HepG2 (cell line): ENCODE results near the gene SPRR2D. TPM values are rescaled to one million over a fixed set of nuclear protein-coding genes. Genes with fewer than 3 reads are reported as not detected.

Source experiments
- ATAC-seq: fragments of 200-7000 bp; cut with Tn5 transposase; 3 replicates; pipeline ENCODE4 v1.9.1; 2020; ENCODE audit warnings: mild to moderate bottlenecking, moderate library complexity
- Bru-seq: library from RNA; stranded (reverse); fragments of 400-500 nt; gene quantifications from one replicate; lab custom pipeline; 2021; lab: Mats Ljungman, UMichigan
- BruChase-seq, 2 experiments: library from RNA; stranded (reverse); fragments of 400-500 nt; gene quantifications; one replicate each; lab custom pipeline; 2021; lab: Mats Ljungman, UMichigan
- BruUV-seq: library from RNA; stranded (reverse); fragments of 400-500 nt; replicated peaks from 2 replicates; lab custom pipeline; 2021; lab: Mats Ljungman, UMichigan
- CTCF ChIA-PET: fragments of 300-600 bp; formaldehyde crosslinking; extraction: SDS; loops from one replicate; lab custom pipeline; 2021; ENCODE audit warnings: low total read pairs, inconsistent platforms, low intra/inter-chr PET ratio; lab: Yijun Ruan, JAX
- POLR2A ChIA-PET: fragments of 350-600 bp; sonication (Branson Sonifier 250); formaldehyde crosslinking; loops from one replicate; lab custom pipeline; 2020; ENCODE audit warnings: antibody characterized with exemption, inconsistent platforms; lab: Yijun Ruan, JAX
- DNase-seq: peaks from one replicate; pipeline ENCODE4 v3.0.0-alpha.2; 2015; ENCODE audit warnings: low spot score
- FAIRE-seq: peaks from 3 replicates; lab custom pipeline; 2011; peaks lifted over from hg19 to GRCh38; lab: Jason Lieb, UNC
- H2AFZ ChIP-seq: one replicate; pipeline ENCODE4 v1.6.1; 2011; ENCODE audit warnings: low read length, inconsistent platforms
- H3K27ac ChIP-seq: fragments of 300-600 bp; 3 replicates; pipeline ENCODE4 v1.8.0; 2011; ENCODE audit warnings: mixed run types, mild to moderate bottlenecking, mixed read lengths, low read length, inconsistent platforms; ENCODE audit not compliant: insufficient read depth; ENCODE audit errors: extremely low read length
- H3K27me3 ChIP-seq, 2 experiments: fragments of 200-600 bp in 1 of 2; 2 replicates in 1 of 2; 3 replicates in 1 of 2; pipeline versions ENCODE4 v1.6.0 to v1.8.0; 2011; ENCODE audit warnings: low read length in 2 of 2, mild to moderate bottlenecking in 2 of 2, moderate library complexity in 2 of 2, inconsistent platforms in 1 of 2; ENCODE audit not compliant: insufficient read depth in 2 of 2, control insufficient read depth in 1 of 2
- H3K36me3 ChIP-seq, 2 experiments: fragments of 200-600 bp in 1 of 2; replicated peaks in 1 of 2; 2 replicates in 1 of 2; 3 replicates in 1 of 2; pipeline versions ENCODE4 v1.5.1 to v1.8.0; 2011; ENCODE audit warnings: low read length in 2 of 2, inconsistent platforms in 1 of 2; ENCODE audit not compliant: insufficient read depth in 2 of 2, control insufficient read depth in 1 of 2
- H3K4me1 ChIP-seq: 2 replicates; pipeline ENCODE4 v1.5.1; 2012; ENCODE audit warnings: low read length, inconsistent platforms; ENCODE audit not compliant: insufficient read depth
- H3K4me2 ChIP-seq: 2 replicates; pipeline ENCODE4 v1.6.0; 2011; ENCODE audit warnings: low read depth, low read length, inconsistent platforms
- H3K4me3 ChIP-seq, 3 experiments: fragments of 200-600 bp in 1 of 3; sonication (generic), shearing (Covaris generic) in 1 of 3; replicated peaks in 1 of 3; 2 replicates each; pipeline ENCODE4 v1.5.1; 2011 to 2016; ENCODE audit warnings: low read length in 3 of 3, inconsistent platforms in 2 of 3, low read depth in 2 of 3, mild to moderate bottlenecking in 2 of 3, control low read depth in 1 of 3, mixed read lengths in 1 of 3; ENCODE audit not compliant: insufficient read depth in 1 of 3
- H3K79me2 ChIP-seq: one replicate; pipeline ENCODE4 v1.6.1; 2011; ENCODE audit warnings: low read length, inconsistent platforms; ENCODE audit not compliant: insufficient read depth
- H3K9ac ChIP-seq: 2 replicates; pipeline ENCODE4 v1.6.0; 2011; ENCODE audit warnings: mild to moderate bottlenecking, low read depth, low read length, inconsistent platforms; ENCODE audit not compliant: insufficient read depth
- H3K9me3 ChIP-seq: 2 replicates; pipeline ENCODE4 v1.5.1; 2012; ENCODE audit warnings: mild to moderate bottlenecking, low read length
- H4K20me1 ChIP-seq: 2 replicates; pipeline ENCODE4 v1.6.0; 2011; ENCODE audit warnings: inconsistent platforms, mild to moderate bottlenecking, low read length, moderate library complexity; ENCODE audit not compliant: insufficient read depth
- CHCHD3 ChIP-seq: sonication (generic); formaldehyde crosslinking; IDR thresholded peaks from 2 replicates; pipeline ENCODE4 v1.8.0; 2022; ENCODE audit warnings: mild to moderate bottlenecking, missing genetic modification reagents, moderate library complexity
- FOSL2 ChIP-seq: sonication (generic); formaldehyde crosslinking; IDR thresholded peaks from 2 replicates; pipeline ENCODE4 v1.4.0; 2020; ENCODE audit warnings: missing genetic modification reagents
- HDAC1 ChIP-seq: sonication (generic); formaldehyde crosslinking; IDR thresholded peaks from 2 replicates; pipeline ENCODE4 v1.5.1; 2020; ENCODE audit warnings: mild to moderate bottlenecking, missing genetic modification reagents
- HES4 ChIP-seq: sonication (generic); formaldehyde crosslinking; IDR thresholded peaks from 2 replicates; pipeline ENCODE4 v1.9.0; 2021; ENCODE audit warnings: mild to moderate bottlenecking, missing genetic modification reagents, borderline replicate concordance
- PHF20 ChIP-seq: sonication (generic); formaldehyde crosslinking; IDR thresholded peaks from 2 replicates; pipeline ENCODE4 v1.5.0; 2020; ENCODE audit warnings: mild to moderate bottlenecking, missing genetic modification reagents
- RELA ChIP-seq: sonication (generic); formaldehyde crosslinking; IDR thresholded peaks from 2 replicates; pipeline ENCODE4 v1.4.0; 2020; ENCODE audit warnings: missing genetic modification reagents
- STAG1 ChIP-seq: sonication (generic); formaldehyde crosslinking; IDR thresholded peaks from 2 replicates; pipeline ENCODE4 v1.4.0; 2020; ENCODE audit warnings: missing genetic modification reagents
- TEAD3 ChIP-seq: optimal IDR thresholded peaks from 2 replicates; pipeline ENCODE3; 2016; ENCODE audit warnings: borderline replicate concordance
- TOPORS ChIP-seq: sonication (generic); formaldehyde crosslinking; IDR thresholded peaks from 2 replicates; pipeline ENCODE4 v1.8.0; 2023; ENCODE audit warnings: mild to moderate bottlenecking, missing genetic modification reagents
- ZNF292 ChIP-seq: sonication (generic); formaldehyde crosslinking; IDR thresholded peaks from 2 replicates; pipeline ENCODE4 v1.8.1; 2022; ENCODE audit warnings: mild to moderate bottlenecking, low read depth, missing genetic modification reagents, borderline replicate concordance
- ZNF367 ChIP-seq: sonication (generic); formaldehyde crosslinking; IDR thresholded peaks from 2 replicates; pipeline ENCODE4 v1.4.0; 2020; ENCODE audit warnings: missing genetic modification reagents, borderline replicate concordance
- WGBS: methylation state at CpG from one replicate; pipeline ENCODE4 v1.1.6; 2017; ENCODE audit warnings: low lambda C conversion rate; 5-methylcytosine and 5-hydroxymethylcytosine counted together
- in situ Hi-C: cut with HindIII; loops from 2 replicates; pipeline ENCODE4 v1.10.0; 2017; ENCODE audit warnings: low pct_unique_long_range_greater_than_20kb; ENCODE audit not compliant: extremely low pct_ligation_motif_present
- intact Hi-C: fragments of 100-400 bp; cut with micrococcal nuclease; formaldehyde crosslinking; loops from one replicate; pipeline ENCODE4 v1.10.0; 2022; ENCODE audit not compliant: unreplicated experiment
- long read RNA-seq, 2 experiments: library from RNA in 1 of 2; library from polyadenylated mRNA in 1 of 2; stranded (forward) in 1 of 2; unstranded in 1 of 2; transcript quantifications; one replicate each; pipeline ENCODE4 v2.0.0, GENCODE V29; 2019 to 2022
- polyA minus RNA-seq, 3 experiments: library from RNA; depleted of rRNA, polyadenylated mRNA; stranded (reverse); fragments of >200 nt; gene quantifications; 2 replicates each; pipeline ENCODE4 v1.2.3, GENCODE V29; 2011; ENCODE audit warnings: low replicate concordance in 1 of 3
- polyA plus RNA-seq, 8 experiments: library from polyadenylated mRNA; depleted of rRNA in 3 of 8; stranded (reverse) in 7 of 8; unstranded in 1 of 8; fragments of >200 nt; fragmentation: Illumina TruSeq in 4 of 8; extraction: Trizol in 4 of 8; gene quantifications; 2 replicates each; pipeline versions ENCODE4 v1.2.1 to v1.2.3, GENCODE V29; 2011 to 2016; ENCODE audit warnings: low read depth in 4 of 8, missing spikeins in 1 of 8, mixed read lengths in 1 of 8; ENCODE audit not compliant: insufficient read depth in 1 of 8
- total RNA-seq, 5 experiments: library from RNA; depleted of rRNA; stranded (reverse); fragments of >200 nt; fragmentation: Illumina TruSeq; extraction: Trizol; gene quantifications; 2 replicates each; pipeline ENCODE4 v1.2.3, GENCODE V29; 2016; ENCODE audit warnings: low read depth in 1 of 5
- TF ChIP-seq, protein P1 (sequence below): sonication (generic); formaldehyde crosslinking; IDR thresholded peaks from 2 replicates; pipeline ENCODE4 v1.5.0; 2020; ENCODE audit warnings: mild to moderate bottlenecking, missing genetic modification reagents

The SPRR2D gene
- total RNA-seq (2016; rRNA removed; fragmentation: Illumina TruSeq; extraction: Trizol) = not detected in 2 replicates
- total RNA-seq (2016; cell fraction: cytosol; rRNA removed; fragmentation: Illumina TruSeq; extraction: Trizol; ENCODE audit: low read depth) = not detected in 2 replicates
- total RNA-seq (2016; cell fraction: insoluble cytoplasmic fraction; rRNA removed; fragmentation: Illumina TruSeq; extraction: Trizol) = not detected in 2 replicates
- not detected in 2 replicates for total RNA-seq (2016; cell fraction: membrane; rRNA removed; fragmentation: Illumina TruSeq; extraction: Trizol)
- not detected in 2 replicates for total RNA-seq (2016; cell fraction: nucleus; rRNA removed; fragmentation: Illumina TruSeq; extraction: Trizol)
- not detected in 2 replicates for polyA plus RNA-seq (2011; rRNA removed)
- polyA plus RNA-seq (2011; cell fraction: cytosol; rRNA removed) = not detected in 2 replicates
- not detected in 2 replicates for polyA plus RNA-seq (2011; cell fraction: nucleus; rRNA removed)
- not detected in 2 replicates for polyA plus RNA-seq (2012)
- polyA plus RNA-seq (2016; cell fraction: cytosol; fragmentation: Illumina TruSeq; extraction: Trizol; ENCODE audit: low read depth) = not detected in 2 replicates
- not detected in 2 replicates for polyA plus RNA-seq (2016; cell fraction: insoluble cytoplasmic fraction; fragmentation: Illumina TruSeq; extraction: Trizol; ENCODE audit: low read depth)
- not detected in 2 replicates for polyA plus RNA-seq (2016; cell fraction: membrane; fragmentation: Illumina TruSeq; extraction: Trizol; ENCODE audit: low read depth)
- polyA plus RNA-seq (2016; cell fraction: nucleus; fragmentation: Illumina TruSeq; extraction: Trizol; ENCODE audit: insufficient read depth, low read depth) = not detected in 2 replicates
- not detected in 2 replicates for polyA minus RNA-seq (2011; rRNA and poly(A)+ RNA removed; ENCODE audit: low replicate concordance)
- polyA minus RNA-seq (2011; cell fraction: cytosol; rRNA and poly(A)+ RNA removed) = not detected in 2 replicates
- polyA minus RNA-seq (2011; cell fraction: nucleus; rRNA and poly(A)+ RNA removed) = not detected in 2 replicates
- not detected for Bru-seq, nascent RNA
- percentile 19 among the genes with signal in this experiment for BruChase-seq, experiment 1, labeled RNA remaining after a 6-hour chase
- not detected for BruChase-seq, experiment 2, labeled RNA remaining after a 2-hour chase
- long read RNA-seq, experiment 1 = 0 reads
- long read RNA-seq, experiment 2 = 0 reads

DNA sequence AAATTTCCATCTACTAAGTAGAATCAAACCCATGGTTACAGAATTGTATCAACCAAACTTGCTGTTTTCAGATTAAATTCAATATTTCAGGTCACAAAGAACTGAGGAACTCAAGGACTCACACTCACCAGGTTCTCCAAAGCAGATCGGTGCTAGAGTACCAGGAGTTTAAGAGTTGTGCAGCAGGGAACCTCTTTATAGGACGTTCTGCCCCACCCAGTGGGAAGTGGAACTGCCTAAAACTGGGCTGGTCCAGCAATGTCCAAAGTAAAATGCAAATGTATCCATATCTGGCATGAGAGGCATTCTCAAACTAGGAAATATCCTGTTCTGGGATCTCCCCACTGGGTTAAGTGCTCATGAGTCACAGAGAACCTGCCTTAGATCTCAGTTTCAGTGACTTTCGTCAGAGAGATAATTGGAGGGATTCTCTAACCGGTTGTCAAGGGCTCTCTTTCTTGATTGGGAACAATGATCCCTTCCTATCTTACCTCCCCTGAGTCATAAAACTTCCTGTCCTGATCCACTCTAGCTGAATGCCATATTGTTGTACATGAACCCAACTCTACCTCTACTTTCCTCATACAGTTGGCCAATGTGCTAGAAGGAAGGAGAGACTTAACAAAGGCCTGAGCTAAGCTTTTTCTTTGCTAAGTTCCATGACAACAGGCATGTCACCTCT lies at the start of gene SPRR2D:
TSS of gene SPRR2D (minus strand) at position 171 of the 682 bp plus-strand sequence. CDS start 774 bp downstream, outside the sequence.
- H2AFZ ChIP-seq = no peak within 1 kb of the TSS
- no peaks in the 10 kb centered on the region for H3K9me3 ChIP-seq
- H3K27me3 ChIP-seq = no peaks in the 10 kb centered on the region
- no TSS peak for BruUV-seq
- POLR2A ChIA-PET = no interaction called here
- no peaks in the 10 kb centered on the region for H3K4me1 ChIP-seq
- DNase-seq = no peak
- 0% methylated on average over 4 of the region's 4 CpGs for WGBS
- no peak for TF ChIP-seq STAG1 (CRISPR knock-in tag)
- TF ChIP-seq, protein P1, sequence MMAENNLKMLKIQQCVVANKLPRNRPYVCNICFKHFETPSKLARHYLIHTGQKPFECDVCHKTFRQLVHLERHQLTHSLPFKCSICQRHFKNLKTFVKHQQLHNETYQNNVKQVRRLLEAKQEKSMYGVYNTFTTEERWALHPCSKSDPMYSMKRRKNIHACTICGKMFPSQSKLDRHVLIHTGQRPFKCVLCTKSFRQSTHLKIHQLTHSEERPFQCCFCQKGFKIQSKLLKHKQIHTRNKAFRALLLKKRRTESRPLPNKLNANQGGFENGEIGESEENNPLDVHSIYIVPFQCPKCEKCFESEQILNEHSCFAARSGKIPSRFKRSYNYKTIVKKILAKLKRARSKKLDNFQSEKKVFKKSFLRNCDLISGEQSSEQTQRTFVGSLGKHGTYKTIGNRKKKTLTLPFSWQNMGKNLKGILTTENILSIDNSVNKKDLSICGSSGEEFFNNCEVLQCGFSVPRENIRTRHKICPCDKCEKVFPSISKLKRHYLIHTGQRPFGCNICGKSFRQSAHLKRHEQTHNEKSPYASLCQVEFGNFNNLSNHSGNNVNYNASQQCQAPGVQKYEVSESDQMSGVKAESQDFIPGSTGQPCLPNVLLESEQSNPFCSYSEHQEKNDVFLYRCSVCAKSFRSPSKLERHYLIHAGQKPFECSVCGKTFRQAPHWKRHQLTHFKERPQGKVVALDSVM (CRISPR knock-in tag) = no peak
- no peak for TF ChIP-seq TOPORS (CRISPR knock-in tag)
- TF ChIP-seq HES4 (CRISPR knock-in tag) = no peak
- no peak for TF ChIP-seq ZNF292 (CRISPR knock-in tag)
- TF ChIP-seq FOSL2 (CRISPR knock-in tag) = no peak
- TF ChIP-seq RELA = no peak
- no peak for TF ChIP-seq PHF20 (CRISPR knock-in tag)
- TF ChIP-seq HDAC1 (CRISPR knock-in tag) = no peak
- no peak for TF ChIP-seq CHCHD3 (CRISPR knock-in tag)
- no peak for TF ChIP-seq ZNF367
- no peak for TF ChIP-seq TEAD3 (CRISPR knock-in tag)
- H3K4me3 ChIP-seq = no peak within 1 kb of the TSS
- no peak for FAIRE-seq
- no peaks in the 10 kb centered on the region for H4K20me1 ChIP-seq
- ATAC-seq = no peak
- no peak within 1 kb of the TSS for H3K27ac ChIP-seq
- intact Hi-C loops = no loop called here
- H3K9ac ChIP-seq = no peak within 1 kb of the TSS
- in situ Hi-C loops = no loop called here
- H3K36me3 ChIP-seq = no peaks in the 10 kb centered on the region
- CTCF ChIA-PET = no interaction called here
- H3K79me2 ChIP-seq = no peaks in the 10 kb centered on the region
- no peak within 1 kb of the TSS for H3K4me2 ChIP-seq
